Ammon's horn (tissue), 1 donor: ENCODE measurements around the gene FCER2.
A peak's percentile ranks its signal among the peaks of the same experiment; 100 is the strongest.

Experiments
- DNase-seq: peaks from one replicate; pipeline ENCODE4 v3.0.0-alpha.2; 2016; ENCODE audit warnings: low spot score

The FCER2 gene

DNA sequence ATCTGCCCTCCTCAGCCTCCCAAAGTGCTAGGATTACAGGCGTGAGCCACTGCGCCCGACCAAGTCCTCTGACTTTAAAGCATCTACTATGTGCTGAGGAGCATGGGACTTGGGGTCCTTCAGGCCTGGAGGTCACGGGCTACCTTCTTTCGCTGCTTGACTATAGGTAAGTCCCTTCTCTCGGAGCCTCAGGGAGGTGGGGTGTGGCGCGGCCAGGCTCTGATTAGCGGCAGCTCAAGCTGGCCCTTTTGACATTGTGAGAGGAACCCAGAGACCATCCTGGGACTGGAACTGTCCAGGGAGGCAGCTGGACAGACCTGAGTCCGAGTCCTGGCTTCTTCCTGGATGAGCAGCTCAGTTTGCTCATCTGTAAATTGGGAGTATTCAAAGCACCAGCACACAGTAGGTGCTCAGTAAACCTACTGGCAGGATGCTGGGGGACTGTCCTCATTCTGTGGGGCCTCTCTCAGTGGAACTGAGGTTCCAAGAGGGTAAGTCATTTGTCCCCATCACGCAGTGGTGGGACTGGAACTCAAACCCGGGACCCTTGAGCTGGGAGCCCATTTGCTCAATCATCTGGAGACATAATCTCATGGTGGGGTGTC, 780 bp downstream of the FCER2 start:
- DNase-seq: no peak

DNA sequence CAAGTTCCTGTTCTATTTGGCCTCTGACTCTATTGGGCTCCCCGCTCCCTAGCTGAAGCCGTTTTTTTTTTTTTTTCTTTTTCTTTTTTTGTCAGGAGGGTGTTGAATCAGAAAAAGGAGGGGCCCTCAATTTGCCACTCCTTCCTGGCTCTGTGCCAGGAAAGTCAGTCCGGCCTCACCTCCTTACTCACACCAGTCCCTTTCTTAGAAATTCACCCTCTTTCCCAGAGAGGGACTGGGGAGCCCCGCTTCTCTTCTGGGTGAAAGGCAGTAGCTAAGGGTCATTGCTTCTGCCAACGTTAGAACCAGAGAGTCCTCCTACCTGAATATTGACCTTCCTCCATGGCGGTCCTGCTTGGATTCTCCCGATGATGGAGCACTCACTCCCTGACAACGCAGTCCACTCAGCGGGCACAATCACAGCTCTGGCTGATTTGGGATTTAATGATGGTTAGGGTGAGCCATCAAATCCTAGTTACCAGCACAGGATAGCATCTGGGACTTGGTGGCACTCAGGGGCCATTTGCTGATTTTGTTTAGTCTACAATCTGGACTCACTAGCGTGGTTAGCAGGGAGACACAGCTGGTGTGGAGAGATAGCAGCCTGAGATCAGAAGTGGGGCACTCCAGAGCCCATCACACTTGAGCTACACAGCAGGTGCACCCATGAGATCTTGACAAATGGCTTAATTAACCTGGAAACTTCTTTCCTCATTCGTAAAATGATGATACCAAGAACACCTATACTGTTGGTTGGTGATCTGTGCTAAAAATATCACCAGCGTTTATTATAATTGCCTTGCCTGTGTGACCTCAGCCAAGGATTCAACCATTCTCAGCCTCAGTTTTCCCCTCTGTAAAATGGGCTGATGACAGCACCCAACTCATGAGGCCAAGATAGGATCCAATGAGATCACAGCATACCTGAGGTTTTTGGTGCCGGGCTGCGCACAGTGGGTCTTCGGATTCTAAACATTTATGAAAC, 2.2 kb downstream of the FCER2 start:
- DNase-seq: no peak

DNA sequence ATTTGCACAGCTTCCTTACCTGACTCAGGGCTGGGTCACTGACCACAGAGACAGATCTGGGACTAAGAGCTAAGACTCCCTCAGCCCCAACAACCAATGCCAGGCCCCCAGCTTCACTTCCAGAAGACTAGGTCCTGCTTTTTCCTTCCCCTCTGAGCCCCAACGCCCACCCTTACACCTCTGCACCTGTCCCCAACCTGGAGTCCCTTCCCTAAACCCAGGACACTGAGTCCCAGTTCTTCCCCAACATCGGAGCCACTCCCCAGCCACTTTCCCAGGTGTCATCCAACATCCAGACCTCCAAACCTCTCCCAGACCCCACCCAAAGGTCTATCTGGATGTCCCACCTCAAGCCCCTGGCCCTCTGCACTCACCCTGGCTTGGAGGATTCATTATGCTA, 2.9 kb downstream of the FCER2 start:
- no peak for DNase-seq

DNA sequence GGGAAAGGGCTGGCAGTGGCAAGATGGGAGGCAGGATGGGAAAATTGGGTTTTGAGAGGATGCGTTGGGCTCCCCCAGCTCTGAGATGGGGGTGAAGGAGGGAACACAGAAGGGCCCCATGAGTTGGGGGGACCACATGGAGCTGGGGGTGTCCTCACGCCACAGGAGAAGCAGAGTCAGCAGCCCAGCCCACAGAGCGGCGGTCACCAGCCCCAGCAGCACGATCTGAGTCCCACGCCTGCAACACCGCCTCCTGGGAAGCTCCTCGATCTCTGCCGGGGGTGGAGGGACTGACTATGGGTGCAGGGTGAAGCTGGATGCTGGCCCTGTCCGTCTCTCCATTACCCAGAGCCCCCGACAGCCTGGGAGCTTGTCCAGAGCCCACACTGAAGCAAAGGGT, 3.3 kb downstream of the FCER2 start:
- no peak for DNase-seq

DNA sequence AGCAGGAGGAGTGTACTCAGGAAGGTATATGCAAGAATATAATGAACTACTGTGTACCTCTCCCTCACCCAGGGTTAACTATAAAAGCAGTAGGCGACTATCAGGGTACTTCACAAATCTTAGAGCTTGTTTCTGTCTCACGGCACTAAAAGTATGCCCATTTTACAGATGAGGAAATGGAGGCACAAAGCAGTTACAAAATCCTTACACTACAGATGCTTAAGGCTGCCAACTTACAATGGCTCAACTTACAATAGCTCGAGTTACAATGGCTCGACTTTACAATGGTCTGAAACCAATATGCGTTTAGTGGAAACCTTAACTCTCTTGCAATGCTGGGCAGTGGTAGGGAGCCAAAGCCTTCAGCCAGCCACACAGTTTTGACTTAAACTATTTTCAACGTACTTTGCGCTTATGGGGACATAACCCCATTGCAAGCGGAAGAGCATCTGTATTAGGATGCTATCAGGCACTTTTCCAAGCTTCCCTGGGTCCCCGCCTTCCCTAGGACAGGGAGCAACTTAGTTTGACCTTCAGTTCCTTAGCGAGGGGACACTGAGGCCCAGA, 4.1 kb downstream of the FCER2 start:
- no peak for DNase-seq

- no peak for DNase-seq
Observed at GRCh38 chr19:7694499-7694898, 7.4 kb downstream of the FCER2 start.

DNA sequence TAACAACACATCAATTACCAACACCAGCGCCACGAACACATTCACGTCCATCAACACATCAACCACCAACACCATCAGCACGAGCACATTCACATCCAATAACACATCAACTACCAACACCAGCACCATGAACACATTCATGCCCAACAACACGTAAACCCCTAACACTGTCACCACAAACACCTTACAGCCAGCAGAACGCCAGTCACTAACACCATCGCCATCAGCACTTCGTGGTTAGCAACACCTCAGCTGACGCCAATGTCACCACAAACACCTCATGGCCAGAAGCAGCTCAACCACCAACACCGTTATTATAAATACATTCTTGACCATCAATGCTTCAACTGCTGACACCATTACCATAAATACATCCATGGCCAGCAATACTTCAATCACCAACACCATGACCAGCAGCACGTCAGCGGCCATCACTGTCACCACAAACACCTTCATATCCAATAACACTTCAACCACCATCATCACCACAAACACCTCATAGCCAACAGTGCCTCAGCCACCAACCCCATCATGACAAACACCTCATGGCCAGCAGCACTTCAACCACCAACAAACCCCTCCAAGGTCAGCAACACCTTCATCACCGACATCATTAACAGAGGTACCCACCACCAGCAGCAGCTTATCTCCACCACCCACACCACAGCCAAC, 9.4 kb downstream of the FCER2 start:
- DNase-seq: no peak

DNA sequence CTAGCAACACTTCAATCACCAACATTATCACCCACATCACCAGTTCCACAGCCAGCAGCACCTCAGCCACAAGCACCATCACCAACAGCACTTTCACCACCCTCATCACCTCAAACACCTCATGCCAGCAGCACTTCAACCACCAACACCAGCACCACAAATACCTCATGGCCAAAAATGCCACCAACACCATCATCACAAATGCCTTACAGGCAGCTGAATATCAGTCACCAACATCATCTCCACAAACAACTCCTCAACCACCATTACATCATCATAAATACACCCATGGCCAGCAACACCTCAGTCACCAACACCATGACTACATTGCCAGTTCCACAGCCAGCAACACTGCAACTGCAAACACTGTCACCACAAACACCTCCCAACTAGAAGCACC, 10.4 kb downstream of the FCER2 start:
- DNase-seq: no peak

DNA sequence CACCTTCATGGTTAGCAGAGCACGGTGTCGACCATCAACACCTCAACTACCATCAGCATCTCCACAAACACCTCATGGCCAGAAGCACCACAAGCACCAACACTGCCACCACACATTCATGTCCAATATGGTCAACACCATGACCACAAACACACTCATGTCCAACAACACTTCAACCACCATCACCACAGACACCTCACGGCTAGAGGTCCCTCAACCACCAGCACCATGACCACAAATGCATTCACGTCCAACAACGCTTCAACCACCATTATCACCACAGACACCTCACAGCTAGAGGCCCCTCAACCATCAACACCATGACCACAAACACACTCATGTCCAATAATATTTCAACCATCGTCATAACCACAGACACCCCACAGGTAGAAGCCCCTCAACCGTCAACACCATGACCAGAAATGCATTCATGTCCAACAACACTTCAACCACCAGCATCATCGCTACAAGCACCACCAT, 11.1 kb downstream of the FCER2 start:
- no peak for DNase-seq

- no peak for DNase-seq
Observed at GRCh38 chr19:7689165-7689564, 12.8 kb downstream of the FCER2 start.

- no peak for DNase-seq
Observed at GRCh38 chr19:7687177-7687576, 14.8 kb downstream of the FCER2 start.

GRCh38 chr19:7685546-7686445, 16.1 kb downstream of the FCER2 start:
- no peak for DNase-seq

DNA sequence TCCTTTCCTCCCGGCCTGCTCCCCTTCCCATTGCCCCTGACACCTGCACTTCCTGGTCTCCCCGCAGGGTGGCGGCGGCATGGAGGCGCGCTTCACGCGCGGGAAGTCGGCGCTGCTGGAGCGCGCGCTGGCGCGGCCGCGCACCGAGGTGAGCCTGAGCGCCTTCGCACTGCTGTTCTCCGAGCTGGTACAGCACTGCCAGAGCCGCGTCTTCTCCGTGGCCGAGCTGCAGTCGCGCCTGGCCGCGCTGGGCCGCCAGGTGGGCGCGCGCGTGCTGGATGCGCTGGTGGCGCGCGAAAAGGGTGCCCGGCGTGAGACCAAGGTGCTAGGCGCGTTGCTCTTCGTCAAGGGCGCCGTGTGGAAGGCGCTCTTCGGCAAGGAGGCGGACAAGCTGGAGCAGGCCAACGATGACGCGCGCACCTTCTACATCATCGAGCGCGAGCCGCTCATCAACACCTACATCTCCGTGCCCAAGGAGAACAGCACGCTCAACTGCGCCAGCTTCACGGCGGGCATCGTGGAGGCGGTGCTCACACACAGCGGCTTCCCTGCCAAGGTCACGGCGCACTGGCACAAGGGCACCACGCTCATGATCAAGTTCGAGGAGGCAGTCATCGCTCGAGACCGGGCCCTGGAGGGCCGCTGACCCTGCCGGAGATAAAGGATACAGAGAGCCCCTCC, 19.6 kb downstream of the FCER2 start:
- no peak for DNase-seq

DNA sequence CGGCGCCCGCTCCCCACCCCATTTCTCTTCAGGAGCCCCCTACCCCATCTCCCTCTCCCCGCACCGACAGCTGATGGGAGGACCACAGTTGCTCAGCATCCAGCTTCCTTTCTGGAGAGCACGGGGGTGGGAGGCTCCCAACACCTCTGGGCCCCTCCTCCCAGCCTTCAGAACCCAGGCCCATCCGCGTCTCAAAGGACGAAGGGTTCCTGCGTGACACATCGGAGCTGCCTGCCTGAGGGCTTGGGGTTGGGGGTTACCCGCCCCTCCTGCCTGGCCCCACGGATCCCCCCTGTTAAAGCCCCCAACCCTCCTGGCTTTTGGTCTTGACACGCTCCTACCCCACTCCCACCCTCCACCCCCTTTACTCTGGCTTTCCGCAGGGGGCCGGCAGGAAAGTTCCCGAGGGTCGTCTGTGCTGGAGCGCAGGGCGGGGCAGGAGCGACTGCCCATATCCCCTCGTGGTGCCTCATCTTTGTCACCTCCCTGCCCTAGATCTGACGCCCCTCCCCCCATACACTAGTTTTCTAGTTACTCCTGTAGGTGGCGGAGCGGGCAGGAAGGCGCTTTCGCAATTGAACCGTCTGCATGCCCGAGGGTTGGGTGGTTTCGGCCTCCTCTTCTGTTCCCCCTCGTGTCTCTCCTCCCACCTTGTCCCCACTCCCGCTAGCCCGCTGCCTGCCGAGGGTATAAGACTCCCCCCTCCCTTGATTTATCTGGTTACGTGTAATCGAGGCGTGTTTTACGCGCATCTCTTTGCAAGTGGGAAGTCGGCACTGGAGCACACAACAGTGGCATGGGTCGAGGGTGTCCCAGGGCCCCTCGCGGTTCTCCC, 20.4 kb downstream of the FCER2 start:
- peak; percentile 78 for DNase-seq

DNA sequence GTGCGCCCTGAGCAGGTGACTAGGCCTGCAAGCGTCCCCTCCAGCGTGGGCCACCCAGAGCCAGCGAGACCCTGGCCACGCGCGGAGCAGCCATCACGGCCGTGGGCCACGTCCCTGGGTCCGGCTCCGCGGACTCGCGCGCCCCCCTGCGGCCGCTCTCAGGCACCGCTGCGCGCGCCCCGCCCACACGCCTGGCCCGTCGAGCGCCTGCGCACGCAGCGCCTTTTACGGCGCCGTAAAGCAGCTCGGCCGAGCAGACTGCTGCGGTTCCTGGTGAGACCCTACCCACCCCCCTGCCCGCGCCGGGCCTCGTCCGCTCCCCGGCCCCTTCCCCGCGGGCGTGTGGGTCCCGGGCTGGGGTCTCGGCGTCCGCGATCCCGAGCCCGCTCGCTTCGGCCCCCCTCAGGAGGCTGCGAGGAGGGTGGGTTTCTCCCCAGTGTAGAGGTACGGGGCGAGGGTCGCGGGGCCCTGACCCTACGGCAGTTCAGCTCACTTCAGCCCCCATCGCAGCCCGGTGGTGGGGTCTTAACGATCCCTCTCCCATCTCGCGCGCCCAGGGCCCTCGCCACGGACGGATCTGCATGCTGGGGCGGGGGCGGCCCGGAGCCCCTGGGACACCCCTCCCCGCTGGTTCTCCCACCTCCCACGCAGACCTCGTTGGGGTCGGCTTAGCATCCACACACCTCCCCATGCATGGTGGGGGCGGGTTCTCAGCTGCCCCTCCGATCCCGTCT, 21.2 kb downstream of the FCER2 start, which contains the start of gene TRAPPC5:
Gene TRAPPC5 (plus strand): TSS at position 228 of the 734 bp plus-strand sequence. CDS start 1,421 bp downstream, outside the sequence.
- peak; percentile 83 for DNase-seq

- no peak for DNase-seq
Observed at GRCh38 chr19:7679771-7680605, 21.9 kb downstream of the FCER2 start.

GRCh38 chr19:7678971-7679751, 22.8 kb downstream of the FCER2 start:
- DNase-seq: peak; percentile 43
